ENCODE data around the gene WDR77.

WDR77 gene

DNA sequence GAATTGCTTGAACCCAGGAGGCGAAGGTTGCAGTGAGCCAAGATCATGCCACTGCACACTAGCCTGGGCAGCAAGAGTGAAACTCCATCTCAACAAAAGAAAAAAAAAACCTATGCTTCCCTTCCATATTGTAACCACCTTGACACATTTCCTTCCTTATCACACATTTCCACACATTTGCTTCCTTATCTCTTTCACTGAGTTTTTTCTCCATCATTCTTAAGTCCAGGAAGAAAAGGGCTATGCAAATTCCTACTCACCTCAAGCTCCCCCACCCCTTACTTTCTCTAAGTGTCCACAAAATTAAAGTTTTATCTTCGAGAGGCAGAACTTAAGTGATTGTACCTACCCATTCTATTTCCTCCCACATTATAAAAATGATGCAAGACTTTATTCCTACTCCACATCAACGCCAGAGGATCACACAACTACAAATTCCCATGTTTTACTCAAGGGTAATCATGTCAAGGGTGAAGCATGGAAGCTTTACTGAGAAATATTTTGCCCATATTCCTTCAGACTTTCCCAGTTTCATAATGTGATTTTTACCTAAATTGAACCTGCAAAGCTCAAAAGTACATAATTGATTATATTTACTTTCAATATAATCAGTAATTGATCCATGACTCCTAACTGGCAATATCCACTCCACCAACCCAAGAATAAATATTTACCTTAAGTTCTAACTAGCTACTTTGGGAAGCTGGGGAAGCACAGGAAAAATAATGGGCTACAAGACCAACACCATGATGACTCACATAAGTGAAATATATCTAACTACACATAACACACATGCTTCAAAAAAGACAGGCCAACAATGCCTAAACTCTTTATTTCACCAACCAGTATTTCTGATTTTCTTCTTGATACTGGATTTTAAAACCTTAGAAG lies 9.3 kb downstream of the WDR77 start:
- TF ChIP-seq, protein P1, sequence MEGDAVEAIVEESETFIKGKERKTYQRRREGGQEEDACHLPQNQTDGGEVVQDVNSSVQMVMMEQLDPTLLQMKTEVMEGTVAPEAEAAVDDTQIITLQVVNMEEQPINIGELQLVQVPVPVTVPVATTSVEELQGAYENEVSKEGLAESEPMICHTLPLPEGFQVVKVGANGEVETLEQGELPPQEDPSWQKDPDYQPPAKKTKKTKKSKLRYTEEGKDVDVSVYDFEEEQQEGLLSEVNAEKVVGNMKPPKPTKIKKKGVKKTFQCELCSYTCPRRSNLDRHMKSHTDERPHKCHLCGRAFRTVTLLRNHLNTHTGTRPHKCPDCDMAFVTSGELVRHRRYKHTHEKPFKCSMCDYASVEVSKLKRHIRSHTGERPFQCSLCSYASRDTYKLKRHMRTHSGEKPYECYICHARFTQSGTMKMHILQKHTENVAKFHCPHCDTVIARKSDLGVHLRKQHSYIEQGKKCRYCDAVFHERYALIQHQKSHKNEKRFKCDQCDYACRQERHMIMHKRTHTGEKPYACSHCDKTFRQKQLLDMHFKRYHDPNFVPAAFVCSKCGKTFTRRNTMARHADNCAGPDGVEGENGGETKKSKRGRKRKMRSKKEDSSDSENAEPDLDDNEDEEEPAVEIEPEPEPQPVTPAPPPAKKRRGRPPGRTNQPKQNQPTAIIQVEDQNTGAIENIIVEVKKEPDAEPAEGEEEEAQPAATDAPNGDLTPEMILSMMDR (IDR thresholded peaks at IDR 0.05; ENCODE audit: low read depth, low read length): no peak
- no peak for DNase-seq (ENCODE audit: extremely low read depth, low read depth)

DNA sequence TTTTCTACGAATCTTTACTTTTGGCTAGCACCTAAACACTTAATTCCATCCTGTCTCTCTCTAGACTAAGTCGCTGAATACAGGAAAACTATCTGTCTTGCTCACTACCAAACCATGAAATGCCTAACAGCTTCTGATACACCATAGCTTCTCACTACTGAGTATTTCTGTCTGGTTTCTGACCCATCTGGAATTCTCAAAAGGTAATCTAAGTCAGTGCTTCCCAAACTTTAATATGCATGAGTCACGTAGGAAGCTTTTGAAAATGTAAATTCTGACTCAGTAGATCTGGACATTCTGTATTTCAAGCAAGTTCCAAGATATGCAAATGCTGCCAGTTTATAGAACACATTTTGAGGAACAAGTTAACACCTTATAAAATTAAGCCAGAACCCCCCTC lies 12.3 kb downstream of the WDR77 start:
- DNase-seq (ENCODE audit: extremely low read depth, low read depth): no peak
- TF ChIP-seq, protein P1 (IDR thresholded peaks at IDR 0.05; ENCODE audit: low read depth, low read length): no peak

DNA sequence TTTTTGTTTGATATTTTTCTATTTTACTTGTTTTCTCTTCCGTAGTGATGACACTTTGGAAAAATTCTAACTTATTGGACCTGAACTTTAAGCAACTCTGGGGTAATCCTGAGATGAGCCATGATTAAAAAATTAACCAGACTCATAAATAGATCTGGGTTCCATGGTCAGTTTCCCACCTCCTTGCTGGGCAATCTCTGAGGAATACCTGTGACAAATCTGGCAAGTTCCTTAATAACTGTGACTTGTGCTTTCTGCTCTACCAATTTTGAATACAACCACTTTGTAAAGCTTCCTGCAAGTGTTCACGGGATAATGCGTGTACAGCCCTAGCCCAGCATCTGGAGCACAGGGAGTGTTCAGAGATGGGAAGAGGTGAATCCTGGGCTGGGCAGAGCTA lies 24.8 kb downstream of the WDR77 start:
- DNase-seq (ENCODE audit: extremely low read depth, low read depth): no peak
- TF ChIP-seq, protein P1 (IDR thresholded peaks at IDR 0.05; ENCODE audit: low read depth, low read length): no peak

DNA sequence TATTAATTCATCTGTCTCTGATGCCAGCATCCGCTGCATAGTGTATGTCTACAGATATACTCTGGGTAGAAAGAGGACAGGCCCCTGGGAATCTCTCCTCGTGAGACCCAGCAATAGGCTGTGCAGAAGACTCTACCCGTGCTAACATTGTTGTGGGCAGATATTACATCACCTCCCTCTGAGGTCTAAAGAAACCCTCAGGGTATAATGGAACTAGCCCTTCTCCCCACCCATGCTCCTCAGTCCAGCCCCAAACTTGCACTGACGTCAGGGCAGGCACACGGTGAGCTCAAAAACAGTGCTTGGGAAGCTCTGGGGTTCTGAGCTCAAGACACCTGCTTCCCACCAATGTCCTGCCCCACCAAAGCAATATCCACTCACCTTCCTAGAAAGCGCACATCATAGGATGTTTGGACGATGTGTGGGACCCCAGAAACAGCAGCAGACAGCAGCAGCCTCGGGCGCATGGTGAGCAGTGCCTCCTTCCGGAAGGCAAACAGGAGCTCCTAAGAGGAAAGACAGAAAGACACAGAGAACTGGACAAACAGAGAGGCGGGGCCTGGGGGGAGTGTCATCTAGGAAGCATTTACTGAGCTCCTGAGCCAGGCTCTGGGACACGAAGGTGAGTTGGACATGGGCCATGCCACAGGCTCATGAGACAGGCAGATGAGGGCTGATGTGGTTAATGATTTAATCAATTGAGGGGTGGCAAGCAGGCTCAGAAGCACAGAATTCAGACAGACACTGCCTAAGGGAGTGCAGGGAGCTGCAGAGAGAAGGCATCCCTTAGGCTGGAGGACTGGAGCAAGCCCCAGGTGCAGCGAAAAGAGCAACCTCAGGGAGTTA lies 26.3 kb downstream of the WDR77 start:
- no peak for DNase-seq (ENCODE audit: extremely low read depth, low read depth)
- TF ChIP-seq, protein P1 (IDR thresholded peaks at IDR 0.05; ENCODE audit: low read depth, low read length): no peak

DNA sequence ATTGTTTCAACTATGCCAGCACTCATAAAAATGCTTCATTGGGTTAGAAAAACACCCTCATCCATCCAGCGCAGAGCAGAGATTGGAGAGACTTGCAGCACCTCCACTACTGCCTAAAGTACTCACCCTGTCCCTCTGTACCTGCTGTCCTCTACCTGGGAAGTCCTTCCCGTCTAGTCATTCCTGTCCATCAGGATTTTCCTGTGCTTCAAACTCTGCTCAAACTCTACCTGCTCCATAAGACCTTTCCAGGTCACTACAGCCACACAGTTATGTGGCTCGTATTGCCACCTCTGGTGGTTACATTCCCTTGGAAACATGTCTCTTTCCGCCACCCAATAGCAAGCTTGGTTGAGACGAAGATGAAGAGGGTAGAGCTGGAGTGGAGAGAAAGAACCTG lies 28.7 kb downstream of the WDR77 start:
- TF ChIP-seq, protein P1 (IDR thresholded peaks at IDR 0.05; ENCODE audit: low read depth, low read length): no peak
- no peak for DNase-seq (ENCODE audit: extremely low read depth, low read depth)

DNA sequence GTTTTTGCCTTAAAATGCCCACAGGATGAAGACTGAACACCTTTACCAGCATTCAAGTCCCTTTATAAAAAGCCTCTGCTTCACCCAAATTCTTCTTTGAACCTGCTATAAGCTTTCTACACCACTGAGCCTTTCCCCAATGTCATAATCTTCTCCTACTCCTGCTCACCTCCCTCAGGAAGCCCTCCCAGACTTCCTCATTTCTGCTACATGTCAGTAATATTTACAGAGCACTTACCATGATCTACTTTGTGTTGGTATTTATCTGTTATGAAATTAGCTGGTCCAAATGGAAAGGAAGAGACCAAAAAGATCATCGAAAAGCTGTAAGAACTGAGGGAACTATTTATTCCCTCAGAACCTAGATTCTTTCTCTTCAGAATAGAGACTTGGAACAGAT lies 30.0 kb downstream of the WDR77 start:
- DNase-seq (ENCODE audit: extremely low read depth, low read depth): no peak
- TF ChIP-seq, protein P1 (IDR thresholded peaks at IDR 0.05; ENCODE audit: low read depth, low read length): no peak

DNA sequence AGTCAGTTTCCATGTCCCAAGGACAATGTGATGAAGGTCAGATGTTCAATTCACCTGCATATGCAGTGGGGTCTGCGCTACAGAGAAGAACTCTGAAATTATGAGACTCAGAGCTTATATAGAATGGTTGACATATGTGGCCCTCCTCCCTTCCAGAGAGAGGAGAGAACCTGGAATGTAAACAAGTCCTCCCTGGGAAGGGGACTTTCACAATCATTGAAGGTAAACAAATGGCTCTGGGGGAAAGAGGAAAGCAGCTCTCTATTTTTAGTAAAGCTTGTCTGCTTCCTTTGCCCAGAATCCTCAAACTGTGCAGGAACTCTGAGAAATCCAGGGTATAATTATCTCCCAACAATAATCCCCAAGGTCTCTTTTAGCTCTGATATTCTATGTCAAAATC lies 31.3 kb downstream of the WDR77 start:
- DNase-seq (ENCODE audit: extremely low read depth, low read depth): no peak
- TF ChIP-seq, protein P1 (IDR thresholded peaks at IDR 0.05; ENCODE audit: low read depth, low read length): no peak
